ENCODE data around the gene MIEN1. TPM values are rescaled to one million over a fixed set of nuclear protein-coding genes. Genes with fewer than 3 reads are reported as not detected.

Gene MIEN1
- polyA plus RNA-seq, 3 donors: 61.7 to 141 (median 124) TPM

DNA sequence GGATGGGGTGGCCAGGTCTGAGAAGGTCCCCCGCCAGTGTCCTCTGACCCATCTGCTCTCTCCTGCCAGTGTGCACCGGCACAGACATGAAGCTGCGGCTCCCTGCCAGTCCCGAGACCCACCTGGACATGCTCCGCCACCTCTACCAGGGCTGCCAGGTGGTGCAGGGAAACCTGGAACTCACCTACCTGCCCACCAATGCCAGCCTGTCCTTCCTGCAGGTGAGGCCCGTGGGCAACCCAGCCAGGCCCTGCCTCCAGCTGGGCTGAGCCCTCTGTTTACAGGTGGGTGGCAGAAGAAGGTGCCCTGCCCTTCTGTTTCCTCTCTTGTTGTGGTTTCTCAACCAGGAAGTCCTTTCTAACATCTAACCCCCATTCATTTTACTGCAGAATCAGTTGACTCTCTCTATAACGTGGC, 23.4 kb downstream of the MIEN1 start:
- intact Hi-C loops (cut with micrococcal nuclease): no loop called here
- Histone ChIP-seq H3K79me2 (ENCODE audit: insufficient read depth, low read length) (no peaks in the 10 kb centered on the region), H4K20me1 (ENCODE audit: insufficient read depth, low read length) (no peaks in the 10 kb centered on the region), H3K27me3 (ENCODE audit: control insufficient read depth in 2 of 2, insufficient read depth in 2 of 2, low read length in 2 of 2) (peaks cover 2 to 10% of the 10 kb centered on the region in 2 donors), H3K4me1 (ENCODE audit: control insufficient read depth in 1 of 2, insufficient read depth in 2 of 2, low read length in 2 of 2) (no peaks in the 10 kb centered on the region), H3K4me2 (replicated peaks; ENCODE audit: extremely low read depth, low read length, poor library complexity, severe bottlenecking) (no peak overlapping the region), H3K27ac (ENCODE audit: low read depth in 1 of 2, low read length in 2 of 2) (no peak overlapping the region), H3K9me3 (replicated peaks in 1 of 2; ENCODE audit: control insufficient read depth in 1 of 2, insufficient read depth in 1 of 2, low read length in 2 of 2) (no peaks in the 10 kb centered on the region), H3K4me3 (replicated peaks in 1 of 3; ENCODE audit: low read depth in 2 of 3, low read length in 3 of 3) (no peak overlapping the region), H3K9ac (ENCODE audit: insufficient read depth, low read length, poor library complexity, severe bottlenecking) (no peak overlapping the region), H2AFZ (ENCODE audit: insufficient read depth, low read depth, low read length, poor library complexity, severe bottlenecking) (no peak overlapping the region), H3K36me3 (replicated peaks in 1 of 2; ENCODE audit: control insufficient read depth in 1 of 2, insufficient read depth in 2 of 2, low read length in 2 of 2) (no peaks in the 10 kb centered on the region)
- Mint-ChIP-seq H3K9me3 (no peaks in the 10 kb centered on the region), H3K27me3 (ENCODE audit: low read depth in 3 of 3) (peaks cover 7 to 15% (median 9%) of the 10 kb centered on the region in 3 donors), H3K27ac (no peak overlapping the region), H3K4me1 (no peaks in the 10 kb centered on the region), H3K4me3 (no peak overlapping the region), H3K36me3 (no peaks in the 10 kb centered on the region)
- DNase-seq: no peak
- TF ChIP-seq CTCF (IDR thresholded peaks at IDR 0.05): no peak
- WGBS (ENCODE audit: insufficient coverage): 96% methylated on average over 4 of the region's 7 CpGs

DNA sequence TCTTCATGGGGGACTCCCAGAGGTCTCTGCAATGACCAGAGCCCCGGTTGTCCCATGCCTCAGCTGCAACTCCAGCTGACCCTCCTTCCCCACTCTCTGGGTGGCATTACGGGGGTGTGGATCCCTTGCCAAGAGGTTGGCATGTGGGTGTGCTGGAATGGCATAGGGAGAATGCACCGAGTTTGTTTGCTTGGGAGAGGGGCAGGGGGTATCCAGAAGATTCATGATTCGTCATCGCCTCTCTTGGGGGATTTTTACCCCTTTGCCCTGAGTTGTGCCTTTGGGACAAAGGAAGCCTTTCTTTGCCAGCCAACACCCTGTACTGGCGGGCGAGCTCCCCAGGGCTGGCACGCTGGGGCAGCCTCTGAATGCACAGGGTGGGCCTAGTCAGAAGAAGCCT, 23.9 kb downstream of the MIEN1 start:
- peaks cover 6 to 16% of the 10 kb centered on the region in 2 donors for H3K27me3 ChIP-seq (ENCODE audit: control insufficient read depth in 2 of 2, insufficient read depth in 2 of 2, low read length in 2 of 2)
- no peak overlapping the region for H3K9ac ChIP-seq (ENCODE audit: insufficient read depth, low read length, poor library complexity, severe bottlenecking)
- no peak overlapping the region for H3K27ac ChIP-seq (ENCODE audit: low read depth in 1 of 2, low read length in 2 of 2)
- intact Hi-C loops (cut with micrococcal nuclease): no loop called here
- H3K79me2 ChIP-seq (ENCODE audit: insufficient read depth, low read length): no peaks in the 10 kb centered on the region
- H3K36me3 ChIP-seq (replicated peaks in 1 of 2; ENCODE audit: control insufficient read depth in 1 of 2, insufficient read depth in 2 of 2, low read length in 2 of 2): no peaks in the 10 kb centered on the region
- H3K4me1 Mint-ChIP-seq: no peaks in the 10 kb centered on the region
- H3K4me3 ChIP-seq (replicated peaks in 1 of 3; ENCODE audit: low read depth in 2 of 3, low read length in 3 of 3): no peak overlapping the region
- 98% methylated on average over 7 of the region's 8 CpGs for WGBS (ENCODE audit: insufficient coverage)
- H3K4me1 ChIP-seq (ENCODE audit: control insufficient read depth in 1 of 2, insufficient read depth in 2 of 2, low read length in 2 of 2): no peaks in the 10 kb centered on the region
- peaks cover 0 to under 1% of the 10 kb centered on the region in 2 donors for H3K36me3 Mint-ChIP-seq
- H3K27ac Mint-ChIP-seq: no peak overlapping the region
- peaks cover 12 to 20% (median 14%) of the 10 kb centered on the region in 3 donors for H3K27me3 Mint-ChIP-seq (ENCODE audit: low read depth in 3 of 3)
- no peak overlapping the region for H2AFZ ChIP-seq (ENCODE audit: insufficient read depth, low read depth, low read length, poor library complexity, severe bottlenecking)
- no peak for DNase-seq
- H3K9me3 Mint-ChIP-seq: peaks cover 0 to 4% (median 0%) of the 10 kb centered on the region in 7 donors
- H4K20me1 ChIP-seq (ENCODE audit: insufficient read depth, low read length): no peaks in the 10 kb centered on the region
- H3K4me3 Mint-ChIP-seq: no peak overlapping the region
- H3K4me2 ChIP-seq (replicated peaks; ENCODE audit: extremely low read depth, low read length, poor library complexity, severe bottlenecking): no peak overlapping the region
- peaks cover 0 to 4% of the 10 kb centered on the region in 2 donors for H3K9me3 ChIP-seq (replicated peaks in 1 of 2; ENCODE audit: control insufficient read depth in 1 of 2, insufficient read depth in 1 of 2, low read length in 2 of 2)
- TF ChIP-seq CTCF (IDR thresholded peaks at IDR 0.05): no peak
